Lung (tissue), 12 donors: ENCODE data around the gene NGF. TPM values are rescaled to one million over a fixed set of nuclear protein-coding genes. Genes with fewer than 3 reads are reported as not detected.

ENCODE experiments used
- ATAC-seq: fragments of 200-7000 bp; cut with Tn5 transposase; one replicate; pipeline ENCODE4 v1.9.1; 2020; ENCODE audit warnings: moderate number of reproducible peaks; ENCODE audit not compliant: insufficient read depth, low FRiP score
- DNase-seq, 3 donors: peaks; one replicate each; pipeline ENCODE4 v3.0.0-alpha.2; 2013 to 2017
- H3K27ac ChIP-seq, 2 donors: one replicate each; pipeline ENCODE4 v1.5.1; 2013; ENCODE audit warnings: mild to moderate bottlenecking in 2 of 2, moderate library complexity in 2 of 2, control low read depth in 1 of 2, inconsistent platforms in 1 of 2, low read depth in 1 of 2, low read length in 1 of 2
- H3K27me3 ChIP-seq, 3 donors: one replicate each; pipeline ENCODE4 v1.5.1; 2013; ENCODE audit warnings: low read length in 2 of 3; ENCODE audit not compliant: control insufficient read depth in 3 of 3, insufficient read depth in 3 of 3
- H3K36me3 ChIP-seq, 4 donors: one replicate each; pipeline ENCODE4 v1.5.1; 2013; ENCODE audit warnings: low read length in 4 of 4, mild to moderate bottlenecking in 1 of 4, moderate library complexity in 1 of 4; ENCODE audit not compliant: control insufficient read depth in 4 of 4, insufficient read depth in 4 of 4
- H3K4me1 ChIP-seq, 5 donors: one replicate each; pipeline ENCODE4 v1.5.1; 2013; ENCODE audit warnings: low read length in 5 of 5, mild to moderate bottlenecking in 2 of 5, moderate library complexity in 1 of 5; ENCODE audit not compliant: control insufficient read depth in 5 of 5, insufficient read depth in 5 of 5
- H3K4me3 ChIP-seq: one replicate; pipeline ENCODE4 v1.5.1; 2013; ENCODE audit warnings: mild to moderate bottlenecking, control low read depth, moderate library complexity
- H3K9ac ChIP-seq, 2 donors: one replicate each; pipeline ENCODE4 v1.5.1; 2013; ENCODE audit warnings: low read length in 2 of 2, control low read depth in 1 of 2; ENCODE audit not compliant: insufficient read depth in 1 of 2
- H3K9me3 ChIP-seq, 4 donors: one replicate each; pipeline ENCODE4 v1.5.1; 2013; ENCODE audit warnings: low read length in 3 of 4, mild to moderate bottlenecking in 1 of 4, moderate library complexity in 1 of 4; ENCODE audit not compliant: control insufficient read depth in 4 of 4, insufficient read depth in 3 of 4
- WGBS, 2 donors: extraction: QIAGEN DNeasy Blood & Tissue Kit; methylation state at CpG; one replicate each; pipeline ENCODE4 v1.1.7; 2013; 5-methylcytosine and 5-hydroxymethylcytosine counted together
- polyA plus RNA-seq, 2 donors: library from polyadenylated mRNA; stranded (reverse); fragments of 200-250 nt; gene quantifications; one replicate each; pipeline ENCODE4 v1.2.1, GENCODE V29; 2013
- total RNA-seq, 2 donors: library from RNA; depleted of rRNA in 1 of 2; stranded (reverse); fragments of >200 nt in 1 of 2; gene quantifications; one replicate each; pipeline ENCODE4 v1.2.1, GENCODE V29; 2014 to 2021
- TF ChIP-seq, protein P1 (sequence below): IDR thresholded peaks from 2 replicates; pipeline ENCODE4 v1.5.1; 2012; ENCODE audit warnings: mild to moderate bottlenecking; ENCODE audit errors: control extremely low read depth, extremely low read depth
- donor health status: control.
- donor health status: control.
- donor health status: Bipolar disorder and iron deficiency.
- donor health status: healthy.
- donor health status: DM: yes; HTN: yes; CAD: no.

The NGF gene
- total and polyA plus RNA-seq, 4 donors: 0.40 to 1.7 (median 0.50) TPM

DNA sequence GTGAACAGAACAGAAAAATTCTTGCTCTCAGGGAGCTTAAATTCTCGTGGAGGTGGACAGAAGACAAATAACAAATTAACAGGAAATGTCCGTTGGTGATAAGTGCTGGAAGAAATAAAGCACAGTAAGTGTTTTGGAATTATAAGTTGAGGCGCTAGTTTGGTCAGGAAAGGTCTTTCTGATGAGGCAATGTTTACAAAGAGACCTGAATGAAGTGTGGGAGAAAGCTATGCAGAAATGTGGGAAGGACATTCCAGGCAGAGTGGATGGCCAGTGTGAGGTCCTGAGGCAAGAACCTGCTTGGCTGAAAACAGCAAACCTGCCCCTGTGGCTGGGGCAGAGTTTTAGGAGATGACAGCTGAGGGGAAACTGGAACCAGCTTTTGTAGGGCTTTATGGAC lies 23.3 kb downstream of the NGF start:
- ATAC-seq (peak; percentile 61), DNase-seq (peak in 1 of 3 donors; percentile 47)
- 30 to 58% methylated on average over 3 of the region's 3 CpGs for WGBS, 2 donors
- TF ChIP-seq, protein P1, sequence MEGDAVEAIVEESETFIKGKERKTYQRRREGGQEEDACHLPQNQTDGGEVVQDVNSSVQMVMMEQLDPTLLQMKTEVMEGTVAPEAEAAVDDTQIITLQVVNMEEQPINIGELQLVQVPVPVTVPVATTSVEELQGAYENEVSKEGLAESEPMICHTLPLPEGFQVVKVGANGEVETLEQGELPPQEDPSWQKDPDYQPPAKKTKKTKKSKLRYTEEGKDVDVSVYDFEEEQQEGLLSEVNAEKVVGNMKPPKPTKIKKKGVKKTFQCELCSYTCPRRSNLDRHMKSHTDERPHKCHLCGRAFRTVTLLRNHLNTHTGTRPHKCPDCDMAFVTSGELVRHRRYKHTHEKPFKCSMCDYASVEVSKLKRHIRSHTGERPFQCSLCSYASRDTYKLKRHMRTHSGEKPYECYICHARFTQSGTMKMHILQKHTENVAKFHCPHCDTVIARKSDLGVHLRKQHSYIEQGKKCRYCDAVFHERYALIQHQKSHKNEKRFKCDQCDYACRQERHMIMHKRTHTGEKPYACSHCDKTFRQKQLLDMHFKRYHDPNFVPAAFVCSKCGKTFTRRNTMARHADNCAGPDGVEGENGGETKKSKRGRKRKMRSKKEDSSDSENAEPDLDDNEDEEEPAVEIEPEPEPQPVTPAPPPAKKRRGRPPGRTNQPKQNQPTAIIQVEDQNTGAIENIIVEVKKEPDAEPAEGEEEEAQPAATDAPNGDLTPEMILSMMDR: no peak
- peaks cover 2 to 15% (median 4%) of the 10 kb centered on the region in 5 donors for H3K4me1 ChIP-seq
- no peaks in the 10 kb centered on the region for H3K27me3 ChIP-seq
- H3K27ac ChIP-seq: no peak overlapping the region
- H3K4me3 ChIP-seq: no peak overlapping the region
- no peak overlapping the region for H3K9ac ChIP-seq
- no peaks in the 10 kb centered on the region for H3K36me3 ChIP-seq
- H3K9me3 ChIP-seq: no peaks in the 10 kb centered on the region

DNA sequence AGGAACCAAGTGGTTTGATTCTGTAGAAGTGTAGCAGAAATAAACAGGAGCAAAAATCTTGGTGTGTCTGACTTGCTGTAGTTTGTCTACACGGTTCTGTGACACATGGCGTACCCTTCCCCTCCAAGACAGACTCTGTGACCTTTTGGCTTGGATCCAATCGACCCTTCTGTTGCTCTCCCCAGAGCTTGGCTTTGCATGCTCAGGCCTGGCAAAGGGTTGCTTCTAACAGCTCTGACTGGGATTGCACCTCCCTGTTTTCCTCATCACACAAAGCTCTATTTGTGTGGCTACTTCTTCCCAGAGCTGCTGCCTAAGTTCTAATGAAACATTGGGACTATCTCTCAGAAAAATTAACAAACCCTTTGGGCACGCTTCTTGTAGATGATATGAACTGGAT lies 24.0 kb downstream of the NGF start:
- Histone ChIP-seq H3K9ac (no peak overlapping the region), H3K36me3 (no peaks in the 10 kb centered on the region), H3K27me3 (no peaks in the 10 kb centered on the region), H3K4me3 (no peak overlapping the region), H3K9me3 (no peaks in the 10 kb centered on the region), H3K27ac (no peak overlapping the region), H3K4me1 (peaks cover 0 to 15% (median 4%) of the 10 kb centered on the region in 5 donors)
- ATAC-seq (no peak), DNase-seq (peak in 2 of 3 donors; percentile 24 to 38)
- TF ChIP-seq, protein P1: no peak
- 52 to 63% methylated on average over 4 of the region's 4 CpGs for WGBS, 2 donors

DNA sequence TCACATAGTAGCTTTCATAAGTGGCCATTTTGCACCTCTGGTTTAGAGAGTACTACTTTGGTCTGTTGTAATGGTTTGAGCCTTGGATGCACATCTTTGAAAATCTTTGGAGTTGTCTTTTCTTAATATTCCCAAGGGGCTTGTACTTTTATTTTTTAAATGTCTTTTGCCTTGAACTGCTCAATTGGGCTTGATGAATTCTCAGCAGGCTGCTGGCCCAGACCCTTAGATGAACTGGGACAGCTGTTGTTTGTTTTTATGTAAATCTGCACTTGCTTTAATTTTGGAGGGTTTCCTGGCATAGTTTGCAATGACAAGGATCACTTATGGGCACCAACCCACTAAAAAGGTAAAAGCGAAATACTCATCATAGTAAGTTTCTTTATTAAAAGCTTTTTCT lies 24.9 kb downstream of the NGF start:
- Histone ChIP-seq H3K9ac (no peak overlapping the region), H3K27me3 (no peaks in the 10 kb centered on the region), H3K27ac (no peak overlapping the region), H3K4me3 (no peak overlapping the region), H3K36me3 (no peaks in the 10 kb centered on the region), H3K9me3 (no peaks in the 10 kb centered on the region), H3K4me1 (peaks cover 0 to 15% (median 4%) of the 10 kb centered on the region in 5 donors)
- TF ChIP-seq, protein P1: no peak
- ATAC-seq (no peak), DNase-seq (no peak)
- 86 to 93% methylated on average over 1 of the region's 1 CpG for WGBS, 2 donors

DNA sequence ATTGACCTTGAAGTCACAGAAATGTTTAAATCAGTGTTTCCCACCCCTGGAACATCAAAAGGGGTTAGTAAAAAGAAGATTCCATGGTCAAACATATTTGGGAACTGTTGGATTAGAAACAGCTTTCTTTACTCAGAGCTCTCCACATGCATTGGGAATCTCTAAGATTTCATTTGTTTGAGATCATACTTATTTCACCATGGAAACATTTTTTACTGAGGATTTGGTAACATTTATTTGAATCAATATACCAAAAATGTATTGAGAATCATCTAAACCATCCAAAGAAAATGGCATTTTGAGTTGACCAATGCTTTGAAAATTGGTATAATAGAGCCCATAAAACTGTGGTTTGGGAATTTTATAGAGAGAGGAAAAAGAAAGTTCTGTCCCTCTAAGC lies 25.3 kb downstream of the NGF start:
- TF ChIP-seq, protein P1: no peak
- H3K4me3 ChIP-seq: no peak overlapping the region
- H3K4me1 ChIP-seq: peaks cover 0 to 15% (median 4%) of the 10 kb centered on the region in 5 donors
- H3K27me3 ChIP-seq: no peaks in the 10 kb centered on the region
- no peak overlapping the region for H3K27ac ChIP-seq
- peaks cover 0 to 2% (median 0%) of the 10 kb centered on the region in 4 donors for H3K9me3 ChIP-seq
- DNase-seq: no peak
- ATAC-seq: no peak
- no peak overlapping the region for H3K9ac ChIP-seq
- no peaks in the 10 kb centered on the region for H3K36me3 ChIP-seq
